ENCODE results near the gene DYNC1I2. TPM values are rescaled to one million over a fixed set of nuclear protein-coding genes. Genes with fewer than 3 reads are reported as not detected.
A peak's percentile ranks its signal among the peaks of the same experiment; 100 is the strongest.

The DYNC1I2 gene
- total RNA-seq, 1 donor from 2014 or later = 103 TPM

- Histone ChIP-seq H3K36me3 (ENCODE audit: control insufficient read depth, insufficient read depth, low read length) (peaks cover 3% of the 10 kb centered on the region), H3K4me3 (ENCODE audit: low read depth, low read length) (no peak overlapping the region), H3K27me3 (ENCODE audit: control insufficient read depth, insufficient read depth, low read length) (no peaks in the 10 kb centered on the region)
- DNase-seq (ENCODE audit: low read depth) = no peak
- TF ChIP-seq CTCF (IDR thresholded peaks at IDR 0.05; ENCODE audit: insufficient read depth, low read length, severe bottlenecking) = no peak
- FAIRE-seq = no peak
These were observed 31.5 kb downstream of the DYNC1I2 start for GRCh38 chr2:171718720-171719119.

GRCh38 chr2:171719660-171720059 is 32.4 kb downstream of the DYNC1I2 start:
- FAIRE-seq (no peak), DNase-seq (ENCODE audit: low read depth) (no peak)
- Histone ChIP-seq H3K36me3 (ENCODE audit: control insufficient read depth, insufficient read depth, low read length) (peaks cover 5% of the 10 kb centered on the region), H3K27me3 (ENCODE audit: control insufficient read depth, insufficient read depth, low read length) (no peaks in the 10 kb centered on the region), H3K4me3 (ENCODE audit: low read depth, low read length) (no peak overlapping the region)
- no peak for TF ChIP-seq CTCF (IDR thresholded peaks at IDR 0.05; ENCODE audit: insufficient read depth, low read length, severe bottlenecking)

- TF ChIP-seq CTCF (IDR thresholded peaks at IDR 0.05; ENCODE audit: insufficient read depth, low read length, severe bottlenecking) = no peak
- no peak overlapping the region for H3K4me3 ChIP-seq (ENCODE audit: low read depth, low read length)
- peaks cover 2% of the 10 kb centered on the region for H3K36me3 ChIP-seq (ENCODE audit: control insufficient read depth, insufficient read depth, low read length)
- FAIRE-seq = peak; percentile 23
- no peaks in the 10 kb centered on the region for H3K27me3 ChIP-seq (ENCODE audit: control insufficient read depth, insufficient read depth, low read length)
- no peak for DNase-seq (ENCODE audit: low read depth)
These were observed 36.7 kb downstream of the DYNC1I2 start for GRCh38 chr2:171723716-171724683.

- TF ChIP-seq CTCF (IDR thresholded peaks at IDR 0.05; ENCODE audit: insufficient read depth, low read length, severe bottlenecking) = no peak
- DNase-seq (ENCODE audit: low read depth) (no peak), FAIRE-seq (no peak)
- H3K4me3 ChIP-seq (ENCODE audit: low read depth, low read length) = no peak overlapping the region
- H3K36me3 ChIP-seq (ENCODE audit: control insufficient read depth, insufficient read depth, low read length) = peaks cover 11% of the 10 kb centered on the region
- H3K27me3 ChIP-seq (ENCODE audit: control insufficient read depth, insufficient read depth, low read length) = no peaks in the 10 kb centered on the region
These were observed 39.7 kb downstream of the DYNC1I2 start for GRCh38 chr2:171726847-171727450.

GRCh38 chr2:171728989-171729951 is 42.0 kb downstream of the DYNC1I2 start:
- FAIRE-seq = no peak

More at GRCh38 chr2:171728989-171729951, 42.0 kb downstream of the DYNC1I2 start:
- Histone ChIP-seq H3K36me3 (ENCODE audit: control insufficient read depth, insufficient read depth, low read length) (peaks cover 10% of the 10 kb centered on the region), H3K4me3 (ENCODE audit: low read depth, low read length) (no peak overlapping the region), H3K27me3 (ENCODE audit: control insufficient read depth, insufficient read depth, low read length) (no peaks in the 10 kb centered on the region)
- DNase-seq (ENCODE audit: low read depth) = no peak
- TF ChIP-seq CTCF (IDR thresholded peaks at IDR 0.05; ENCODE audit: insufficient read depth, low read length, severe bottlenecking) = no peak

All from bronchial epithelial cell (primary cell).